HUES64 (cell line): ENCODE data around the gene REEP5.

Source experiments
- H3K27ac ChIP-seq: 2 replicates; pipeline ENCODE4 v1.7.0; 2013; ENCODE audit warnings: low read depth, low read length, inconsistent platforms
- H3K27me3 ChIP-seq: 2 replicates; pipeline ENCODE4 v1.6.1; 2013; ENCODE audit warnings: mild to moderate bottlenecking, low read length; ENCODE audit not compliant: insufficient read depth
- H3K36me3 ChIP-seq: 2 replicates; pipeline ENCODE4 v1.6.1; 2013; ENCODE audit warnings: mild to moderate bottlenecking, low read length; ENCODE audit not compliant: insufficient read depth
- H3K4me1 ChIP-seq: 2 replicates; pipeline ENCODE4 v1.6.1; 2013; ENCODE audit warnings: mild to moderate bottlenecking, low read length, moderate library complexity; ENCODE audit not compliant: insufficient read depth
- H3K4me3 ChIP-seq: 2 replicates; pipeline ENCODE4 v1.5.1; 2013; ENCODE audit warnings: mild to moderate bottlenecking, low read length, moderate library complexity
- H3K9ac ChIP-seq: 2 replicates; pipeline ENCODE4 v1.6.1; 2013; ENCODE audit warnings: mild to moderate bottlenecking, low read depth, low read length
- H3K9me3 ChIP-seq: 2 replicates; pipeline ENCODE4 v1.6.1; 2013; ENCODE audit warnings: low read depth, low read length; ENCODE audit not compliant: insufficient read depth
- WGBS: fragments of 150-250, 120-280 bp; methylation state at CpG from one replicate; pipeline ENCODE4 v1.1.7; 2013; ENCODE audit warnings: missing lambda C conversion rate; 5-methylcytosine and 5-hydroxymethylcytosine counted together

Gene REEP5

GRCh38 chr5:112846556-112846955 is 75.5 kb downstream of the REEP5 start:
- no peaks in the 10 kb centered on the region for H3K27me3 ChIP-seq
- 56% methylated on average over 5 of the region's 5 CpGs for WGBS
- H3K27ac ChIP-seq: no peak overlapping the region

DNA sequence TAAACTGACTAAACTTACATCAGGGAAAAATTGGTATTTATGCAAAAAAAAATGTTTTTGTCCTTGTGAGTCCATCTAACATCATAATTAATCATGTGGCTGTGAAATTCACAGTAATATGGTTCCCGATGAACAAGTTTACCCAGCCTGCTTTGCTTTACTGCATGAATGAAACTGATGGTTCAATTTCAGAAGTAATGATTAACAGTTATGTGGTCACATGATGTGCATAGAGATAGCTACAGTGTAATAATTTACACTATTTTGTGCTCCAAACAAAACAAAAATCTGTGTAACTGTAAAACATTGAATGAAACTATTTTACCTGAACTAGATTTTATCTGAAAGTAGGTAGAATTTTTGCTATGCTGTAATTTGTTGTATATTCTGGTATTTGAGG is 77.5 kb downstream of the REEP5 start:
- Histone ChIP-seq H3K4me3 (no peak overlapping the region), H3K9me3 (peaks cover 22% of the 10 kb centered on the region), H3K4me1 (peaks cover 17% of the 10 kb centered on the region), H3K9ac (no peak overlapping the region), H3K27ac (no peak overlapping the region), H3K36me3 (peaks cover 17% of the 10 kb centered on the region), H3K27me3 (no peaks in the 10 kb centered on the region)
- WGBS: 95% methylated on average over 1 of the region's 1 CpG

More at GRCh38 chr5:112846556-112846955, 75.5 kb downstream of the REEP5 start:
- Histone ChIP-seq H3K9ac (no peak overlapping the region), H3K9me3 (peaks cover 15% of the 10 kb centered on the region), H3K4me3 (no peak overlapping the region), H3K4me1 (peaks cover 17% of the 10 kb centered on the region), H3K36me3 (no peaks in the 10 kb centered on the region; the same call in 1 of the 2 replicates)

GRCh38 chr5:112833971-112834370 is 88.1 kb downstream of the REEP5 start:
- H3K27me3 ChIP-seq: no peaks in the 10 kb centered on the region
- no peaks in the 10 kb centered on the region for H3K4me1 ChIP-seq
- no peaks in the 10 kb centered on the region; the same call in 1 of the 2 replicates for H3K9me3 ChIP-seq
- no peak overlapping the region for H3K4me3 ChIP-seq
- H3K27ac ChIP-seq: no peak overlapping the region
- no peak overlapping the region for H3K9ac ChIP-seq
- peaks cover 57% of the 10 kb centered on the region for H3K36me3 ChIP-seq
- 95% methylated on average over 13 of the region's 13 CpGs for WGBS

- Histone ChIP-seq H3K4me1 (peaks cover 14% of the 10 kb centered on the region), H3K27ac (no peak overlapping the region), H3K9ac (no peak overlapping the region), H3K4me3 (no peak overlapping the region), H3K27me3 (no peaks in the 10 kb centered on the region), H3K9me3 (no peaks in the 10 kb centered on the region), H3K36me3 (peaks cover 58% of the 10 kb centered on the region)
- WGBS: 82% methylated on average over 2 of the region's 2 CpGs
Measured at GRCh38 chr5:112830378-112830777, 91.6 kb downstream of the REEP5 start.
